Lower leg skin (tissue), 4 donors: ENCODE measurements around the gene LPCAT3. TPM values are rescaled to one million over a fixed set of nuclear protein-coding genes. Genes with fewer than 3 reads are reported as not detected.

Experiments
- DNase-seq, 2 donors: peaks; one replicate each; pipeline ENCODE4 v3.0.0-alpha.2; 2019; ENCODE audit warnings: low spot score in 2 of 2
- H3K4me3 ChIP-seq: fragments of 200-600 bp; sonication (generic); 2 replicates; pipeline ENCODE4 v1.5.1; 2017; ENCODE audit warnings: mild to moderate bottlenecking, low read depth; ENCODE audit not compliant: poor library complexity, severe bottlenecking
- CTCF ChIP-seq, 3 donors: fragments of 450-650 bp; IDR thresholded peaks; one replicate each; pipeline ENCODE4 v1.5.1; 2016; ENCODE audit warnings: antibody characterized with exemption in 3 of 3, mild to moderate bottlenecking in 3 of 3, moderate library complexity in 2 of 3
- POLR2A ChIP-seq, 2 donors: fragments of 450-650 bp; IDR thresholded peaks; one replicate each; pipeline ENCODE4 v1.6.1; 2016 to 2017; ENCODE audit warnings: antibody characterized with exemption in 2 of 2, mild to moderate bottlenecking in 1 of 2, moderate library complexity in 1 of 2
- WGBS, 2 donors: methylation state at CpG; one replicate each; pipeline ENCODE4 v1.1.5; 2018; 5-methylcytosine and 5-hydroxymethylcytosine counted together
- intact Hi-C: fragments of 100-400 bp; cut with DNase I; formaldehyde crosslinking; loops from one replicate; pipeline ENCODE4 v1.15.0; 2023; ENCODE audit warnings: low total_unique reads
- total RNA-seq, 4 donors: library from RNA; depleted of rRNA; stranded (reverse); fragments of >200 nt; gene quantifications; one replicate each; pipeline ENCODE4 v1.1.0, GENCODE V29; 2016

LPCAT3 gene
- total RNA-seq, 4 donors from 2014 or later, result 29.6 to 51.2 (median 48.4) TPM

DNA sequence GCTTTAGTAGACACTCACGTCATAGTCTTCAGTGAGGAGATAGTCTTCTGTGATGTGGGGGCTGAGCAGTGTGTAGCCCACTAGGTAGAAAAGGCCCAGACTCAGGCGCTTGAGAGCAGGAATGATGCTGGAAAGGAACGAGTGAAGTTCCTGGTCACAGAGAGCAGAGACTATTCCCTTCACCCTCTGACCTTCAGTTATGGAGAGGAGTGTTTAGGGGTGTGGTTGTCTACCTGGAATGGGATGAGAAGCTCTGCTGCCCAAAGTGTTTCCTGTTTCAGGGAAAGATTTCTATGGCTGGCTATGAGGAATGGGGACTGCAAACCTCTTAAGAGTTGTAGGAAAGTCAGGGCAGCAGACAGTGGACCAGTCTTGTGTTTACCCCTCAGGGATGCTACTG lies 38.8 kb downstream of the LPCAT3 start:
- intact Hi-C loops, result no loop called here
- no peak overlapping the region for H3K4me3 ChIP-seq
- TF ChIP-seq POLR2A (IDR thresholded peaks at IDR 0.05) (no peak), CTCF (IDR thresholded peaks at IDR 0.05) (no peak)
- DNase-seq, result no peak
- 59 to 69% methylated on average over 3 of the region's 3 CpGs for WGBS, 2 donors

GRCh38 chr12:6979021-6979420 lies 39.3 kb downstream of the LPCAT3 start:
- TF ChIP-seq CTCF (IDR thresholded peaks at IDR 0.05) (no peak), POLR2A (IDR thresholded peaks at IDR 0.05) (no peak)
- no peak overlapping the region for H3K4me3 ChIP-seq
- intact Hi-C loops, result no loop called here
- DNase-seq, result no peak
- WGBS, 2 donors, result 55% methylated on average over 6 of the region's 6 CpGs

GRCh38 chr12:6978611-6979011 lies 39.7 kb downstream of the LPCAT3 start:
- 62 to 70% methylated on average over 3 of the region's 3 CpGs for WGBS, 2 donors
- TF ChIP-seq CTCF (IDR thresholded peaks at IDR 0.05) (no peak), POLR2A (IDR thresholded peaks at IDR 0.05) (no peak)
- DNase-seq, result no peak
- H3K4me3 ChIP-seq, result no peak overlapping the region
- intact Hi-C loops, result no loop called here

- H3K4me3 ChIP-seq, result no peak overlapping the region
- DNase-seq, result no peak
- intact Hi-C loops, result no loop called here
- WGBS, 2 donors, result 66 to 74% methylated on average over 6 of the region's 6 CpGs
- TF ChIP-seq CTCF (IDR thresholded peaks at IDR 0.05), result no peak
- TF ChIP-seq POLR2A (IDR thresholded peaks at IDR 0.05), result no peak
Measured at GRCh38 chr12:6978188-6978587, 40.1 kb downstream of the LPCAT3 start.

- TF ChIP-seq POLR2A (IDR thresholded peaks at IDR 0.05) (no peak), CTCF (IDR thresholded peaks at IDR 0.05) (no peak)
- H3K4me3 ChIP-seq, result no peak overlapping the region
- WGBS, 2 donors, result 72 to 76% methylated on average over 10 of the region's 10 CpGs
- no peak for DNase-seq
- intact Hi-C loops, result no loop called here
Measured at GRCh38 chr12:6977653-6978052, 40.6 kb downstream of the LPCAT3 start.

DNA sequence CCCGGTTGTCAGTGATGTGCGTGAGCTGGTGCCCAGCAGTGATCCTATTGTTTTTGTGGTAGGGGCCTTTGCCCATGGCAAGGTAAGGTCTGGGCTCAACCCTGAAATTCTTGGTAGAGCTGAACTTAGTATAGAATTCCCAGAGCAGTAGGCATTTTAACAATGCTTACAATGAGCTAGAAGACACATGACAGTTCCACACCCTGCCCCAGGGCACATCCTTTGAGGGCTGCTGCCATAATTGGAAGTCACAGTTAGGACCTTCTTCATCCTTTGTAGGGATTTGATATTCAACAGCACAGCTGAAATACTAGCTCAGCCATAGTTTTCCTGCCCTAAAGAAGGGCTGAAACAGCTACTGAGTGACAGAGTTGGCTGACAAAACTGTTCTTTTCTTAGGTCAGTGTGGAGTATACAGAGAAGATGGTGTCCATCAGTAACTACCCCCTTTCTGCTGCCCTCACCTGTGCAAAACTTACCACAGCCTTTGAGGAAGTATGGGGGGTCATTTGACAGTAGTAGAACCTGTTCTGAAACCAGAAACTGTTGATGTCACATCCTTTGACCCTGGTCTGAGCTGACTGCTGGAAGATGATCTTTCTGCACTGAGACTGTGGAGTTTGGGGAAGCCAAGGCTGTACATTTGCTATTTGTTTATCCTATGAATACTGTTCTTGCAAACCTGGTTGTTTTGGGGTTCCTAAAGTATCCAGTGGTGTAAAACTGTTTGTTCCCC lies 42.8 kb downstream of the LPCAT3 start:
- intact Hi-C loops, result no loop called here
- TF ChIP-seq POLR2A (IDR thresholded peaks at IDR 0.05) (no peak), CTCF (IDR thresholded peaks at IDR 0.05) (no peak)
- no peak overlapping the region for H3K4me3 ChIP-seq
- DNase-seq, result no peak
- 76 to 83% methylated on average over 2 of the region's 2 CpGs for WGBS, 2 donors
